HG03342 (cell line): ENCODE data around the gene ARHGAP26.
"Not testable (repeated sequence)": the region's sequence is repeated elsewhere in the genome, so short reads cannot be mapped to it uniquely, and the experiment has no call there.

Source experiments
- ATAC-seq: cut with Tn5 transposase; IDR thresholded peaks from one replicate; pipeline ENCODE4 v1.9.1; 2021; ENCODE audit warnings: mild to moderate bottlenecking, moderate library complexity; ENCODE audit not compliant: unreplicated experiment

Gene ARHGAP26

DNA sequence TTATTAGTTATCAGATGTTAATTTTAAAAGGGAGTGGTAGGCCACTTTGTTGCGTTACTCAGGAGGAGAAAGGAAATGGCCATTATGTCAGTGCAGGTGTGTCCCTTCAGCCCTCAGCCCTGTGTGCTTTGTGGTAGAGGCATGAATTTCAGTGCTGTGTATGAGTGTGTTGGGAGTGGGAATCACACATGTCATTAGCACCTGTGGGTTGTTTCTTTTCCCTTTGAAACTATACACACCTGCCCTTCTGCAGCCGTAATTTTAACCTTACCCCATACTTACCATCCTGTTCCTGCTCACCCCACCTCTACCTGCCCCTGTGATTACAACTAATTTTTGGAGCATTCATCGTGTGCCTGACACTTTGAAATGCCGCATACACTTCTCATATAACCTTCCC lies 156.4 kb downstream of the ARHGAP26 start:
- ATAC-seq: no peak

DNA sequence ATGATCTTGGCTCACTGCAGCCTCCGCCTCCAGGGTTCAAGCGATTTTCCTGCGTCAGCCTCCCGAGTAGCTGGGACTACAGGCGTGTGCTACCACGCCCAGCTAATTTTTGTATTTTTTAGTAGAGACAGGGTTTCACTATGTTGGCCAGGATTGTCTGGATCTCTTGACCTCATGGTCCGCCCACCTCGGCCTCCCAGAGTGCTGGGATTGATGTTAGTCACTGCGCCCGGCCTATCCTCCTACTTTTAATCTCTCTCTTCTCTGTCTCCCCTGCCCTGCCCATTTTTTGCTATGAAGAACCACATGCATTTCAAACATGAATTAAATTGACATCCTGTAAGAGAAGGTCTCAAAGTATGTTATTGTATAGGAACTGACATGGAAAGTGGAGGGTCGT lies 158.8 kb downstream of the ARHGAP26 start:
- not testable (repeated sequence) for ATAC-seq

DNA sequence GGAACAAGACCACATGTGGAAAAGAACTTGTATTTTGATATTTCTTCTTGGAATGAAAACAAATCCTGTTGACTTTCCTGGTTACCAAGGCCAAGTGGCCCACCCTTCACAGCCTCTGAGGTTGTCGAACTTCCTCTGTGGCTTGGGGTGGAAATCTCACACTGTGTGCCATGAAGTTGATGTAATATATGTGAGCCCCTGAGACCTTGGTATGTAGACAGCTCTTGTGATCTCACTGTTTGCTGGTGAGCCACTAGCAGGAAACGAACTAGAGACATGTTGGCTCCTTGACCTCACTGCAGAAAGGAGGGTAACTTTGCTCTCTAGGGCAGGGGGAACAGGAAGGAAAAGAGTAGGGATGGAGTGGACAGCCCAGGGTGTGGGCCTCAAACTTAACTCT lies 159.4 kb downstream of the ARHGAP26 start:
- no peak for ATAC-seq

DNA sequence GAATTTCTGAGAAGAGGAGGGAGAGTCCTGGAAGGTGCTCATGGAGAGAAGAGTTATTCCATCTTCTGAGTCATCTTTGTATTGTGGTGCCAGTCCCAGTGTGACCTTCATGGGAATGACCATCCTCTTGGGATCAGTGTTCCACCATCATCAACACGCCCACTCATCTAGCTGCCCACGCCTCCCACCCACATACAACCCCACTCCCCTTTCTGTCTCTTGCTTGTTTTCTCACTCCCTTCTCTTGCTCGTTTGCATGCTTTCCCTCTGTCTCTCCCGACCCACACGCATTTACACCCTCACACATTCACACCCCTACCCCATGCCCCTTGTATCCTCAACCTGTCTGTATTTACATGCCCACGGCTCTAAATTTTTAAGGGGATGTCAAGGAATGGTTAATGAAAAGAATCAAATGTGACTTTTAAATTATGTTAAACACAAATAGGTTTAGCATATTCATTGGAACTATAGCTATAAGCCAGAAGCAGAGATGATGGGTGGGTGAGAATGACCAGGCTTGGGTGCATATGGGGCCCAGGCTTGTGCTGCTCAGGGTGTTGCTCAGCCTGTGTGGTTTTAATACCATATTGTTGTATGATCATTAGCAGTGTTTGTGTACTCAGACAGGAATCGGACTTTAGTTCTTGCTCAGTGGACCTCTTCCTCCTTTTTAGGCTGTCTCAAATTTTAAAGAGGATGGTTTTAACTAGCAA lies 160.4 kb downstream of the ARHGAP26 start:
- ATAC-seq: no peak

DNA sequence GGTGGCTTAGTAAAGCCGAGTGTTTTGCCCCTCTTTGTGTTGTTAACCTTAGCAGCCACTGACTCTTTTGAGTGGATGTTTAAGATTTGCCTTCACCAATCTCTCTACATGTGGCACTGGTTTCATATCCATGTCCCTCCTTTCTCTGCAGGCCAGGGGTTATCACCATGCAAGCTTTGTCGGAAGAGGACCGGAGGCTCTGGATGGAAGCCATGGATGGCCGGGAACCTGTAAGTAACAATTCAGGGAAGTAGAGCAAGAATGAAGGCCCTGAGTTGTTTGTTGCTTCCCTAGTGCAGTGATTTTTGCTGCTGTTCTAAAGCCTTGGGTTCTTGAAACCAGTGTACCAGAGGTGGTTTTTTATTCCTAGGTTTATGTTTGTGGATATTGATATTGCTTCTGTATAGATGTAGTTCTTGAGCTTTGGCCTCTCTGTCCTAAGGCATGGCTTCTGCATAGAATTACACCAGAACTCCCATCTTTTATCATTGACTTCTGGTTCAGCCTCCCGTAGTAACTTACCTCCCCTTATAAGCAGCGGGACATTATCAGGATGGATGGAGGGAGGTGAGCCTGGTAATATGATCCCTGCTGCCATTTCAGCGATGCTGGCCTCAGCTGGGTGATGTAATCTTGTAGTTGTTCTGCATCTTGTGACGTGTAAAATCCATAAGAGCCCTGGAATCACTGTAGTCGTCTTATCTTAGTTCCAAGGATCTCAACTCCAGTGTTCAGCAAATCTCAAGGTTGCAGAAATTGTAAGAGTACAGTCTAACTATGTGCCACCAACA lies 161.9 kb downstream of the ARHGAP26 start:
- no peak for ATAC-seq

DNA sequence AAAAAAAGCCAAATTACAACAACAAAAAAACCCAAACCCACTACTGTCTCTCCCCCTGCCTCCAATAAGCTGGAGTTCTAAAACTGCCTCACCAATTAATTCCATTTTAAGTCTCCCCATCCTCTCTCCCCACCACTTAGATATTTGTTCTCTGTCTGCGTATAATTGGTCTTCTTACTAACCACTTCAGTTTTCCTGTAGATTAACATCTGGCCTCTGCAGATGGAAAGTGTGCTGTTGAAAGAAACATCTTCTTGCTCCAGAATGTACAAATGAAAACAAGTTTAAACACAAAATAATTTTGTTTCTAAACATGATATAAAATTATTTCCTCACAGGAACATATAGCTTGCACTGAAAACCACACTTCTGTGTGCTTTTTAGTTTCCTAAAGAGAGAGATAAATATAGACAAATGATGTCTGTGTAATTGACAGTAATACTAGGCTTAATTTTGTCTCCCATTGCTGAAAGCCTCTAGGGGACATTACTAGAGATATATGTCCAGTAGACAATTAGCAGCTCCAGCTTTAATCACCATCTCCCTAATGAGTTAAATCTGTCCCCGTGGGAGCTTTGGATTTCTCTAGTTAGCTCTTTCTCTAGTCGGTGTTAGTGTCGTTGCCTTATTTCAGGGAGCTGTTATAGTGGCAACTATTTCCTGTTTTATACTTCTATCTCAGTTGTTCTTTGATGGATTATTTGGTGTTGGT lies 164.0 kb downstream of the ARHGAP26 start:
- ATAC-seq: no peak

DNA sequence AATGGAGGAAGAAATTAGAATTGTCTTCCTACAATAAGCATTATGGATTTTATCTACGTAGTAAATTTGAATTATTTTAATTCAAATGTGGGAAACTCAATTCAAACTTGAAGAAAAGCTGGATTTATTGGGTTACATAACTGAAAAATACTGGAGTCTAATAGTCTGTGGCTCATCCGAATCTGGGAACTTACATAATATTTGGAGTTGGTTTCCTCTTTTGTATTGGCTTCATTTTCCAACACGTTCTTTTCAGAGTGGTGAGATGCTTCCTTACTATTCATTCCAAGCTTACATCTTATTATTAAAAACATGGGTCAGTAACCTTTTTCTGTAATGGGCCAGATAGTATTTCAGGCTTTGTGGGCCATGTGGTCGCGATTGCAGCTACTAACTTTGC lies 164.8 kb downstream of the ARHGAP26 start:
- no peak for ATAC-seq

DNA sequence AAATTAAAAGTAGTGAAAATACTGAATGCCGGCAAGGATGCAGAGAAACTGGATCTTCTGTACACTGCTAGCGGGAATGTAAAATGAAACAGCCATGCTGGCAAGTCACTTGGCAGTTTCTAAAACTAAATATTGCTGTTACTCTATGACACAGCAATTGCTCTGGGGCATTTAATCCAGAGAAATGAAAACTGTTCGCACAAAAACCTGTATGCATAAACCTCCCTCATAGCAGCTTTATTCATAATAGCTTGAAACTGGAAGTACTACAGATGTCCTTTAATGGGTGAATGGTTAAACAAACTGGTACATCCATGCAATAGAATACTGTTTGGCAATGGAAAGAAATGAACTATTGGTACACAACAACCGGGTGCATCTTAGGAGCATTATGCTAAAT lies 167.2 kb downstream of the ARHGAP26 start:
- ATAC-seq: no peak

DNA sequence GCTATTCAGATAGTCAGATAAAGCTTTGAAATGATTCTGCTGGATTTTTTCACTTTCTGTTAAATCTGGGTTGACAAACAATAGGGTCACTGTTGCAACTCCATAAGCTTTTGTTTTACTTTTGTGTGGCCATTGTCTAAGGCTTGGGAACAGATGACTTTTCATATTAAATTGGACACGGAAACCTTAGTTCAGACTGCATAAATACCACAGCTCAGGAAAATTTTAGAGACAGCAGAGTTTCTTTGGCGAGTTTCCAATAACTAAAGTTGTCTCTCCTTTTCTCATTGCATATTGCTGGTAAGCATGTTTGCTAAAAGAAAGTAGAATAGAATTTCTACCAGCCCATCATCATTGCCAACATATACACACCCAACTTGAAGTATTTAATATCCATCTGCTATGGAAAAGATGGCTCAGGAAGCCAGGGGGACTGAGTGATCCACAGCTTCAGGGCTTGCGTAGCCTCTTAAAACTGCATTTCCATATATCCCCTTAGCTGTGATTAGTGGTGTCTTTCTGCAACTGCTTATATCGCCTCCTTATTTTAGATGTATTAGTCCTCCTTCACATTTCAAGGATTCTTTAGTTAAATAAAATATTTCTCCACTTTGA lies 168.2 kb downstream of the ARHGAP26 start:
- no peak for ATAC-seq

DNA sequence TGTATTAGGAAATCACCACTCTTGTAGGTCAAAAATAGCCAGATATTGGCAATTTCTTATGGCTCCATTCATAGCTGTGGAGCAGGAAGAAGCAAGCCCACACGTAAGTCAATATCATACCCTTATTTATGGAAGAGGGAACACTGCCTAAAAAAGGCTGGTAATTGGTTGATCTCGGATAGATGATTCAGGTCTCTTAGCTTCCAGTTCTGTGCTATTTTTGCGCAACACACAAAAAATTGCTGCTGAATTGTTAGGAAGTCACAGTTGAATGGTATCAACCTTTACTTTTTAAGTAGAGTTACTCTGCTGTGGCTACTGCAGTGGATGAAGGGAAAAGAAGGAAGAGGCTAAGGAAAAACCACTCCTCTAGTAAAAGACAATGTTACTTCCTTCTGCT lies 168.8 kb downstream of the ARHGAP26 start:
- ATAC-seq: no peak

DNA sequence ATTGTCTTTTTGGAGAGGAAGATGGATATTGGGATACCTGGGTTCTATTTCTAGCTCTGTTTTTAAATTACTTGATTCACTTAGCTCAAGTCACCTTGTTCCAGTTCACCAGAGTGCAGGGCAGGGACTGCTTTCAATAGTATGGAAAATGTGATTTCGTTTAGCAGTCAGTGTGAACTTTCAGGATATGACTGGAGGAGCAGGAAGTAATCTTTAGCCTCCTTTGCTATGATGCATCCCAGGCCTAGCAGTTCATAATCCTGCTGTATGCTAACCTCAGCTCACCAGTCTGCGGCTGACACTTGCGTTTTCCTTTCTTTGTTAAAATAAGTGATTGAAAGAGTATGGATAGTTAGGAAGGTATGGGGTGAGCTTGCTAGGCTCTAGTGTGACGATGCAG lies 169.7 kb downstream of the ARHGAP26 start:
- no peak for ATAC-seq

DNA sequence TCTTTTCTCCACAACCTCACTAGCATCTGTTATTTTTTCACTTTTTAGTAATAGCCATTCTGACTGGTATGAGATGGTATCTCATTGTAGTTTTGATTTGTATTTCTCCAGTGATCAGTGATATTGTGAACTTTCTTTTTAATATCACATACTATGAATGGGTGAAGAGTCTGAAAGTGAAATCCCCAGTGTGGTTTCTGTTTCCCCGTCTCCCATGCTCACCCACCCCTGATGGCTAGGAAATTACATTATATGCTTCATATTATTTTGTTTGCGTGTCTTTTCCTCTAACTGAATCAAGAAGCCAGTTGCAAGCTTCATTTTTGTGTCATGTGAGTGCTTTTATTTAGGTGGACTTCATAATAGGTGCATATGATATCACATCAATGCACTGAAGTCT lies 171.1 kb downstream of the ARHGAP26 start:
- ATAC-seq: no peak

DNA sequence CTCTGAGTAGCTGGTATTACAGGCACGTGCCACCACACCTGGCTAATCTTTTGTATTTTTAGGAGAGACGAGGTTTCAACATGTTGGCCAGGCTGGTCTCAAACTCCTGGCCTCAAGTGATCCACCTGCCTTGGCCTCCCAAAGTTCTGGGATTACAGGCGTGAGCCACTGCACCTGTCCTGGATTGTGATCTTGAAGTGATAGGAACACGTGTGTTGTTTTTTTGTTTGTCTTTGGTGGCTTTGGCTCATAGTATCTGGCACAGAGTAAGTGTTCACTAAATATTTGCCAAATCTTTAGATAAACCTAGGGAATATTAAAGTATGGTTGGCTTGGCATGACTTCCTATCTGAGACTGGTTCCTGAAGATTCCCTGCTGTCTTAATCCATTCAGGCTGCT lies 172.7 kb downstream of the ARHGAP26 start:
- no peak for ATAC-seq

DNA sequence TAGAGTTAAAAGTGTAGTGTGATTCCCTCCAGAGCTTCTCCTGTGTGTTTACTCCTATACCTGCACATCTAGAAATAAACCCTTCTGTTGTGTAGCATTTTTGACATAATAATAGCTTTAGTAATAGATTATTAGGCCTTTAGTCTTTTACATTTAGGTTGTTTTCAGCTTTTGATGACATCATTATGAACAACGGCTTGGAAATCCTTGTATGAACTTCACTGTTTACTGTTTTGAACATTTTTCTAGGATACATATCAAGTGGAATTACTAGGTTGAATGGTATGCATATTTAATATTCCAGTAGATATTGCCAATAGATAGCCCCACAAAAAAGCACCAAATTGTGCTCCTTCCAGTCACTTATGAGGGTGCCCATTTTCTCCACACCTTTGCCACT lies 174.0 kb downstream of the ARHGAP26 start:
- ATAC-seq: no peak

DNA sequence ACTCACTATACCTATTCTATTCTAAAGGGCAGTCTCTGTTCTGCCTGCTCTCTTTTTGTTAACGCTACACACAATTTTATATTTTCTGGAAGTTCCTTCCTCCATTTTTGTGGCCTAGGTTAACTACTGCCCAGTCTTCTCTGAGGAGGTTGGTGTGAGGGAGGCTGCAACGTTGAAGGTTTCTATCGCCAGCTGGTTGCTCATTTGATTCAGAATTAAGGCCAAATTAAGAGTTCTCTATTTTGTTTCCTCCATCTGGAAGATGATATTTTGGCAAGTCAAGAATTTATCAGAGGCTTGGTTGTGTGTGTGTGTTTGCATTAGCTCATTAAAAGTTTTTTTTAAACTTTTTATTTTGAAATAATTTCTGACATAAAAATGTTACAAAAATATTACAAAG lies 175.1 kb downstream of the ARHGAP26 start:
- no peak for ATAC-seq

DNA sequence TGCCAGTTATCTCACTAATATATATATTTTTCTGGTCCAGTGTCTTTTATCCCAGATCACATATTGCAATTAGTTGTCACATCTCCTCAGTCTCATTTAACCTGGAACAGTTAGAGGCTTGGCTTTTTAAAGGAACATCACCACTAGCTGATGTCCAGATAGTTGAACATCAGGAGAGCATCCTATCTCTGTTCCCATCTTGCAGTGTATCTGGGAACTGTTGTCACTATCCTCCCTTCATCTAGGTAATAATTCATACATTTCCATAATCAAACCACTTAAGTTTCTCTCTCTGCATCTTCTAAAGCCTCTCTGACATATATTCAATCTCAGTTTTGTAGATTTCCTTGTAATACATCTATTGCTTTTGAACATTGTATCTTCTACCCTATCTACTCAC lies 175.7 kb downstream of the ARHGAP26 start:
- ATAC-seq: no peak

DNA sequence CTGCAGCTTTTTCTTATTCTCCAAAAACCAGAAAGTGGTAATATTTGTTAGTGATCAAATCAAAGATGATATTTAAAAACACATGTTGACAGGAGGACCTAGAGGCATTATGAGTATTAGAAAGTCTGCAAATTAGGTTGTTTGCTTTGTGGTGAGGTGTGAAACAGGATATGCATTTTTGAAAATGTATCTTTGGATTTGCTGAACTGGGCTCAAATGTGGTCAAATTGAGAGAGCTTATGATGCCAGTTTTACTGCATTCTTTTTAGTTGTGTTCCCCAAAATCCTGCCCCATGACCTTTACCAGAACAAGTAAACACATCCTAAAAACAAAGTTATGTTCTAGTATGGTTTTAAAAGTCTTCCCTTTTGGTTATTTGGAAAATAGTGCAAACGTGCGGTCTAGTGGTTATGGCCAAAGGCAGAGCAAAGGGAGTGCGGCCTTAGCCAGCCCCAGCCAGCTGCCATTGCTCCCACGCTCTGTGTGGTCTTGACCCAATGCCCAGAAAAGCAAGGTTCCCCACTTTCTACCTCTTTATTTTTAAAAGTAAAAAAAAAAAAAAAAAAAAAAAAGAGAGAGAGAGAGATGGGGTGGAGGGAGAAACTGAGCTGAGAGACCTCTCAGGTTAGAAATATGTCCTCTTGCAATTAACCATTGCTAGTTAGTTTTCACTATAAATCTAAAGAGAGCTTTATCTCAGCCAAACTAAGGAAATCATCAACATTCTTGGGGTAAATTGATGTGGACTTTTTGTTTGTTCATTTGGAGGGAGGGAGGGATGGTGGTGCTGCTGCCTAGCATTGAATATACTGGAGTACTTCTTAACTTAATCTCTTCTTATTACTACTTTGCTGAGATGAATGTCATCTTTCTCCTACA lies 176.6 kb downstream of the ARHGAP26 start:
- ATAC-seq: no peak

DNA sequence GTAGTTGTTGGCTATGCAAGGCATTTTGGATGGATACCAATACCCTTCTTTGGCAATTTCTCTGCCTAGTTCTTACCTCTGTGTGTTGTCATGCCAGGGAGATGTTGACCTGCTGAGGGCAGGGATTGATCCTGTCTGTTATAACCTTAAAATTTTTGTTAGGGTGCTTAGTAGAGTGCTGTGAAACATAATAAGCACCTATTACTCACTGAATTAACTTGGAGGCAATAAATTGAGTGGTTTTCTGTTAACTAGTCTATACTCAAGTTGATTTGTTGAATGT lies 177.2 kb downstream of the ARHGAP26 start:
- no peak for ATAC-seq

DNA sequence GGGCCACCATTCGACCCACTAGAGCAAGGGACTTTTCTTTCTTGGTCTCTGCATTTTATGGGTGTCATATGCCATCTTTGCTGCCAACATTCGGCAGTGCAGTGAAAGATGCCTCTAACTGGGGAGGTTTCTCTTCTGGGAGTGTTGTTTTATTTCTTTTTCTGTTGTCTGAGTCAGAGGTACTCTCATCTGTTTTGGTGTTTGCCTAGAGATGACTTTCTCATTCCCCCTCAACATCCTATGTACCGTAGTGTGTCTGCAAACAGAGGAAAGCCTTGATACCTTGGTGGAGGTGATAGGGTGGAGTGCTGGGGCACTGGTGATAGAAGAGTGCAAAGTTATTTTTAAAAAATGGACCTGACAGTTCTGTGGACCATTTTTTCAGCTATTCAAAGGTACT lies 182.1 kb downstream of the ARHGAP26 start:
- ATAC-seq: no peak

DNA sequence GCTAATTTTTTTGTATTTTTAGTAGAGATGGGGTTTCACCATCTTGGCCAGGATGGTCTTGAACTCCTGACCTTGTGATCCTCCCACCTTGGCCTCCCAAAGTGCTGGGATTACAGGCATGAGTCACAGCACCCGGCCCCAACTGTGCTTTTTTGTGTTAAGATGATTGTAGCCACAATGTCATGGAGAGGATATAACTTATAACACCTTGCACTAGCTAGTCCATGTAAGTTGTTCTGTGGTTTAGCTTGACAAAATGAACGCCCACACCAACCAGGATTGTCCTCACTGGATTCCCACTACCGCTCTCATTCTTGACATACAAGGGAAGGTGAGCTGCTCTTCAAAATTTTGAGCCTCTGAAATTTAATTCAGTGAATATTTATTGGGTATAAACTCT lies 182.7 kb downstream of the ARHGAP26 start:
- not testable (repeated sequence) for ATAC-seq

DNA sequence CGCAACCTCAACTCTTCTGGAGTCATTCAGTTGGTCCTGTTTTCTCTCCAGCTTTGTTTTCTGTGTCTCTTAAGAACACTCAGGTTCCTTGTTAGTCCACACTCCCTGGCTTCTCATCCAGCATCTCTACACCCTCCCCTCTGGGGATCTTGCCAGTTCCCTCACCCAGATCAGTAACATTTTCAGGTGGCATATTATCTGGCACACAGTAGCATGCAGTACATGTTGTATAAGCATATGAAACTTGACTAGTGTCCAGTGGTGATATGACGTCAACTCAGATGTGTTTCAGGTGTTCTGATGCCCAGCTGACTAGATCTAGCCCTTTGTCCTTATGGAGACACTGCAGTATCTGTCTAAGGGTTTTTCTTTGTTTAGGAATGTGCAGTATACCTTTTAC lies 184.3 kb downstream of the ARHGAP26 start:
- no peak for ATAC-seq
